NCI-H748 treated with DMSO at 0.1 percent for 48 hours (cell line): Measurements from ENCODE around the gene CD81.
"Not testable (repeated sequence)": the region's sequence is repeated elsewhere in the genome, so short reads cannot be mapped to it uniquely, and the experiment has no call there.

Source experiments
- DNase-seq: peaks from one replicate; lab custom pipeline; 2025; lab: John Stamatoyannopoulos, UW

The CD81 gene

GRCh38 chr11:2376751-2377451 is at the start of gene CD81:
Gene CD81 (plus strand): TSS chr11:2377310. CDS start chr11:2377550, 240 bp downstream.
- DNase-seq = peak; percentile 18

GRCh38 chr11:2328021-2328420 is 49.1 kb upstream of the CD81 start:
- no peak for DNase-seq

- no peak for DNase-seq
Observed at GRCh38 chr11:2328656-2329354, 48.3 kb upstream of the CD81 start.

GRCh38 chr11:2329551-2329950 is 47.6 kb upstream of the CD81 start:
- DNase-seq = no peak

GRCh38 chr11:2330696-2331095 is 46.4 kb upstream of the CD81 start:
- no peak for DNase-seq

- DNase-seq = no peak
Observed at GRCh38 chr11:2331404-2331803, 45.7 kb upstream of the CD81 start.

GRCh38 chr11:2332569-2332968 is 44.5 kb upstream of the CD81 start:
- not testable (repeated sequence) for DNase-seq

- DNase-seq = not testable (repeated sequence)
Observed at GRCh38 chr11:2333486-2334205, 43.5 kb upstream of the CD81 start.

- not testable (repeated sequence) for DNase-seq
Observed at GRCh38 chr11:2335286-2335685, 41.8 kb upstream of the CD81 start.

- not testable (repeated sequence) for DNase-seq
Observed at GRCh38 chr11:2338760-2339159, 38.4 kb upstream of the CD81 start.

GRCh38 chr11:2342557-2342956 is 34.6 kb upstream of the CD81 start:
- no peak for DNase-seq

- DNase-seq = no peak
Observed at GRCh38 chr11:2342981-2343380, 34.1 kb upstream of the CD81 start.

GRCh38 chr11:2343502-2343901 is 33.6 kb upstream of the CD81 start:
- DNase-seq = no peak

- DNase-seq = no peak
Observed at GRCh38 chr11:2345050-2345449, 32.1 kb upstream of the CD81 start.

GRCh38 chr11:2346014-2346413 is 31.1 kb upstream of the CD81 start:
- no peak for DNase-seq

- no peak for DNase-seq
Observed at GRCh38 chr11:2346586-2347307, 30.4 kb upstream of the CD81 start.

- DNase-seq = no peak
Observed at GRCh38 chr11:2347308-2347830, 29.7 kb upstream of the CD81 start.

- DNase-seq = no peak
Observed at GRCh38 chr11:2348986-2349385, 28.1 kb upstream of the CD81 start.

- DNase-seq = no peak
Observed at GRCh38 chr11:2351701-2352100, 25.4 kb upstream of the CD81 start.

GRCh38 chr11:2352420-2352819 is 24.7 kb upstream of the CD81 start:
- no peak for DNase-seq

- no peak for DNase-seq
Observed at GRCh38 chr11:2355000-2355644, 22.0 kb upstream of the CD81 start.

GRCh38 chr11:2357246-2357645 is 19.9 kb upstream of the CD81 start:
- DNase-seq = no peak
